PFSK-1 (cell line): ENCODE measurements around the gene GSG1L.

ENCODE experiments used
- FOXP2 ChIP-seq: optimal IDR thresholded peaks from 2 replicates; pipeline ENCODE3; 2011; ENCODE audit warnings: borderline replicate concordance, control low read depth, inconsistent platforms; ENCODE audit not compliant: insufficient read depth; ENCODE audit errors: extremely low read length, extremely low read depth
- POLR2AphosphoS5 ChIP-seq: IDR thresholded peaks from 2 replicates; pipeline ENCODE4 v1.6.1; 2012; ENCODE audit warnings: low read depth, mild to moderate bottlenecking, control low read depth, low read length, moderate library complexity
- SIN3A ChIP-seq: IDR thresholded peaks from 2 replicates; pipeline ENCODE4 v1.6.1; 2012; ENCODE audit warnings: mild to moderate bottlenecking, low read length, moderate library complexity, borderline replicate concordance; ENCODE audit not compliant: insufficient read depth
- TAF1 ChIP-seq: IDR thresholded peaks from 2 replicates; pipeline ENCODE4 v1.6.1; 2012; ENCODE audit warnings: low read length, control low read depth, borderline replicate concordance; ENCODE audit not compliant: insufficient read depth
- TF ChIP-seq, protein P1 (sequence below), 2 experiments: IDR thresholded peaks; 2 replicates each; pipeline versions ENCODE4 v1.6.1 to v1.8.0; 2011 to 2012; ENCODE audit warnings: low read depth in 2 of 2, low read length in 2 of 2, control low read depth in 1 of 2, inconsistent platforms in 1 of 2, mild to moderate bottlenecking in 1 of 2, moderate library complexity in 1 of 2; ENCODE audit not compliant: insufficient read depth in 1 of 2

The GSG1L gene

DNA sequence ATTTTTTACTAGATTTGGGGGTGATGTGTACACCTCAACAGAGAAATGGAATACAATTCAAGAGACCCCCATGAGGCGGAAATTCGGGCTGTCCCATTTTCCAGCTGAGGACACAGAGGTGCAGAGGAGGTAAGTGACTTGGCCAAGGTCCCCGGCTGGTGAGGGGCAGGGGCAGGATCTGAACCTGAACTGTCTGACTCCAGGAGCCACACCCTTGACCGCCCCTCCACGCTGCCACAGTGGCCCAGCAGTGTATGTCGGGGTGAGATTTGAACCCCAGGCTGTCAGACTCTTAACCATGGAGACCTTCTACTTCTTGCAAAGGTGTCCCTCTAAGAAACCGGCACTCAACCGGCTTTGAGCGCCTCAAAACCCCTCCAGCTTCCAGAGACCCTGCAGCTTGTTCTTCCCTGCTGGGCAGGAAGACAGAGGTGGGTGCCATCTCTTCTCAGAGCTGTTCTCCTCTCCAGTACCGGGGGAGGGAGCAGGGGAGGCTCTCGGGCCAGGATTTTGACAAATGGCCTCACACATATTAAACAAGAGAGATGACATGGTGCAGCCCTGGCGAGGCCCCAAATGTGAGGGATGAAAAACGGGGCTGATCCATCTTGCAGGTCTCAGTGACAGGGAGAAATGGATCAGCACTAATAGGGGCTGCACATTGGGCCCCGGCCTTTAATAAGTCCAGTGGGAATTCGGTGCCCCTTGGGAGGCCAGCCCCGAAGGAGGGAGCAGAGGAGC is 222.3 kb downstream of the GSG1L start:
- TF ChIP-seq, protein P1, sequence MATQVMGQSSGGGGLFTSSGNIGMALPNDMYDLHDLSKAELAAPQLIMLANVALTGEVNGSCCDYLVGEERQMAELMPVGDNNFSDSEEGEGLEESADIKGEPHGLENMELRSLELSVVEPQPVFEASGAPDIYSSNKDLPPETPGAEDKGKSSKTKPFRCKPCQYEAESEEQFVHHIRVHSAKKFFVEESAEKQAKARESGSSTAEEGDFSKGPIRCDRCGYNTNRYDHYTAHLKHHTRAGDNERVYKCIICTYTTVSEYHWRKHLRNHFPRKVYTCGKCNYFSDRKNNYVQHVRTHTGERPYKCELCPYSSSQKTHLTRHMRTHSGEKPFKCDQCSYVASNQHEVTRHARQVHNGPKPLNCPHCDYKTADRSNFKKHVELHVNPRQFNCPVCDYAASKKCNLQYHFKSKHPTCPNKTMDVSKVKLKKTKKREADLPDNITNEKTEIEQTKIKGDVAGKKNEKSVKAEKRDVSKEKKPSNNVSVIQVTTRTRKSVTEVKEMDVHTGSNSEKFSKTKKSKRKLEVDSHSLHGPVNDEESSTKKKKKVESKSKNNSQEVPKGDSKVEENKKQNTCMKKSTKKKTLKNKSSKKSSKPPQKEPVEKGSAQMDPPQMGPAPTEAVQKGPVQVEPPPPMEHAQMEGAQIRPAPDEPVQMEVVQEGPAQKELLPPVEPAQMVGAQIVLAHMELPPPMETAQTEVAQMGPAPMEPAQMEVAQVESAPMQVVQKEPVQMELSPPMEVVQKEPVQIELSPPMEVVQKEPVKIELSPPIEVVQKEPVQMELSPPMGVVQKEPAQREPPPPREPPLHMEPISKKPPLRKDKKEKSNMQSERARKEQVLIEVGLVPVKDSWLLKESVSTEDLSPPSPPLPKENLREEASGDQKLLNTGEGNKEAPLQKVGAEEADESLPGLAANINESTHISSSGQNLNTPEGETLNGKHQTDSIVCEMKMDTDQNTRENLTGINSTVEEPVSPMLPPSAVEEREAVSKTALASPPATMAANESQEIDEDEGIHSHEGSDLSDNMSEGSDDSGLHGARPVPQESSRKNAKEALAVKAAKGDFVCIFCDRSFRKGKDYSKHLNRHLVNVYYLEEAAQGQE (IDR thresholded peaks at IDR 0.05; ENCODE audit: insufficient read depth in 1 of 2, low read depth in 2 of 2, low read length in 2 of 2), result no peak
- TF ChIP-seq SIN3A (no peak), TAF1 (no peak), FOXP2 (no peak), POLR2AphosphoS5 (no peak)

DNA sequence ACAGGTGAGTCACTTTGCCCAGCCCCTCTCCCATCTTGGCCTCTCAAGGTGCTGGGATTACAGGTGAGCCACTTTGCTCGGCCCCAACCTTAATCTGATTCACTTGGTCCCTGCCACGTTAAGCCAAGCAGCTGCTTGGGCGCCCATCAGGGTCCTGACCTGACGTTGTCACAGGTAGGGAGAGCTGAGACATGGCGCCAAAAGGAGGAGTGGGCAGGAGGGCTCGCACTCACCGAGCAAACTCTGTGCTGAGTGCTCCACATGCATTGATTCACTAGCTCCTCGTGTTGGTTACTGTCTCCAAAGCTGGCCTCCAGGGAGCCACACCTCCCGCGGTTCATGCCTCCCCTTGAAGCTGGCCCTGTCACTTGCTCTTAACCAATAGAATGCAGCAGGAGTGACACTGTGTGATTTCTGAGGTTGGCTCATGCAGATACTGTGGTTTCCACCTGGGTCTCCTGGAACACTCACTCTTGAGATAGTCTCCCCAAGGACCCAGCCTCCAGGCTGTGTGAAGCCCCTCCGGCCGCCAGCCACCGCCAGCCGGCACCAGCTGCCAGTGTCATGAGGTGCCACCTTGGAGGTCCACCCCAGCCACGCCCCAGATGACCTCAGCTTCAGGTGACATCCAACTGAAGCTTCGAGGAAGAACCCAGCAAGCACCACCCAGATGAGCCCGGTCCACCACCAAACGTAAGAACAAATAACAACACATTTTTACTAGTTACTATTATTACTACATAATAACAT is 223.0 kb downstream of the GSG1L start:
- TF ChIP-seq SIN3A, result no peak
- no peak for TF ChIP-seq FOXP2
- no peak for TF ChIP-seq POLR2AphosphoS5
- no peak for TF ChIP-seq TAF1
- TF ChIP-seq, protein P1 (IDR thresholded peaks at IDR 0.05; ENCODE audit: insufficient read depth in 1 of 2, low read depth in 2 of 2, low read length in 2 of 2), result no peak

DNA sequence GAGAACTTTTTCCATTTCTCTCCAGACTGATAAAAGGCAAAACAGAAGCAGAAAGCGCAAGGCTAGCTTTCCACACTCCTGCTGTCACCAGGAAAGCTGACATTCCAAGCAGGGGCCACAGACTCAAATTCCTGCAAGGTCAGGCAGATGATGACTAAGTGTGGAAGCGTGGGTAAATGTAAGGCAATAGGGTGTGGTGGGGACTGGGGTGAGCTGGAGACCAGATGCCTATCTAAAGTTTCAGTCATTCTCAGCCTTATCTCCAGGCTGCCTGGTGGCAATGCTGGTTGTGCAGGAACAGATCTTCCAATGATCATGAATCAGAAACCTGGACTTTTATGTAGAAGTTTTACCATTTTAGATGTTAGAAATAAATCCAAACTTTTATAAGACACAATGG is 224.1 kb downstream of the GSG1L start:
- TF ChIP-seq, protein P1 (IDR thresholded peaks at IDR 0.05; ENCODE audit: insufficient read depth in 1 of 2, low read depth in 2 of 2, low read length in 2 of 2), result no peak
- no peak for TF ChIP-seq POLR2AphosphoS5
- TF ChIP-seq SIN3A, result no peak
- TF ChIP-seq FOXP2, result no peak
- TF ChIP-seq TAF1, result no peak

DNA sequence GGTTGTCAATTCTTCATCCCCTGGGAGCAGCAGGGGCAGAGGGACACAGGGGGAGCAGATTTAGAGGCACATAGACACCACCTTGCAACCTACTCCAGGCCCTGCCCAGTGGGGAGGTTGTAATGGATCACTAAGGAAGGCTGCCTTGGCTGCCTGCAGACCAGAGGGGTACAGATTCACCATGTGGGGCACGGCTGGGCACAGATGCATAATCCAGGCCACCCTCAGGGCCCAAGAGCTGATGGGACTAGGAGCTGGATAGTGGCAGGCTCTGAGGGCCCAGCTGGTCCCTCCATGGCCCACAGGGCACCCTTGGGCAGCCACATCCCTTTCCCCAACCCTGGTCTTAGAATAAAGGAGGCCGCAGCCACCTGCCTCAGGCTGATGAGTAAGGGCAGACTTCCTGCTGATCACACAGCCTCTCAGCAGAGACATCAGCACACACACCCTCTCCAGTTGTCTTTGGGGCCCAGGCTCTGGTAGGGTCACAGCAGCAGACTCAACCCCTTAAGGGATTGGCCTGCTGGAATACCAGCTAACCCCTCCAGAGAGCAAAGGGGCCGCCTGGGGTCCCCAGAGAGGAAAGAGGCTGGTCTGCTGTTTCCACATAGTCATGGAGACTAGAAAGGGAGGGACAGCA is 224.9 kb downstream of the GSG1L start:
- TF ChIP-seq, protein P1 (IDR thresholded peaks at IDR 0.05; ENCODE audit: insufficient read depth in 1 of 2, low read depth in 2 of 2, low read length in 2 of 2), result no peak
- TF ChIP-seq FOXP2, result no peak
- no peak for TF ChIP-seq TAF1
- TF ChIP-seq SIN3A, result no peak
- TF ChIP-seq POLR2AphosphoS5, result no peak
